Activated CD4-positive, alpha-beta T cell treated with anti-CD3 and anti-CD28 coated beads for 4 hours (primary cell): ENCODE measurements around the gene PTPA.

ENCODE experiments used
- DNase-seq, 2 donors: peaks; one replicate each; pipeline ENCODE4 v3.0.0-alpha.2; 2020

PTPA gene

DNA sequence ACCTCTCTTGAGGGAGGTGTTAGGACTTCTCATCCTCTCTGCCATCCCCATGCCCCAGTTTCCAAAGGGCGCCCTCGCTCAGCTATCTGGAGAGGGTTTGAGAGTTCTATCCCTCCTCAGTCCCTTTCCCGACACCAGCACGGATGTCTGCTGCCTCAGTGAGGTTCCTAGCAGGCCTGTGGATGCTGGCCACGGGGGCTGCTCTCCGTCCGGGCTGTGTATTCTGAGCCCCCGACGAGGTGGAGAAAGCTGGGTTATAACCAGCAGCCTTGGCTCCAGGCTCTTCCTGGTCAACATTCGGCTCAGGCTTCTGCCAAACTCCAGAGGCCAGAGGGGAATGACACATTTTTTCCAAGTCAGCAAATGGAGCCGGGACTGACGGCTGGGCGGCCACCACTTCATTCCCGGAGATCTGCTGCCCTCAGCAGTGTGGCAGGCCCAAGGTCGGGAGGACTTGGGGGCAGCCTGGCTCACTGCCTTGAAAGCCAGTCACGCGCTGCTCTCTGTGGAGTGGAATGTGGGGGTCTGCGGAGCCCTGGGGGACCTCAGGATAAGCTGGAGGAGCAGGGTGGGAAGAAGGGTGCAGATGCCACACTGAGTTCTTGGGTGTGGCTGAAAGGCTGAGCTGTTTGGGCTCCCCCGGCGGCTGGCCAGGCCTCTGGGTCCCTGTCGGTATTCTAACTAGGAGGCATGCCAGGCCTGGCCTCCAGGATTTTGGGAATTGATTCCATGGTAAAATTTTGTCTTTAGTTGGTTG is 27.4 kb downstream of the PTPA start:
- peak in 1 of 2 donors; percentile 7 for DNase-seq

DNA sequence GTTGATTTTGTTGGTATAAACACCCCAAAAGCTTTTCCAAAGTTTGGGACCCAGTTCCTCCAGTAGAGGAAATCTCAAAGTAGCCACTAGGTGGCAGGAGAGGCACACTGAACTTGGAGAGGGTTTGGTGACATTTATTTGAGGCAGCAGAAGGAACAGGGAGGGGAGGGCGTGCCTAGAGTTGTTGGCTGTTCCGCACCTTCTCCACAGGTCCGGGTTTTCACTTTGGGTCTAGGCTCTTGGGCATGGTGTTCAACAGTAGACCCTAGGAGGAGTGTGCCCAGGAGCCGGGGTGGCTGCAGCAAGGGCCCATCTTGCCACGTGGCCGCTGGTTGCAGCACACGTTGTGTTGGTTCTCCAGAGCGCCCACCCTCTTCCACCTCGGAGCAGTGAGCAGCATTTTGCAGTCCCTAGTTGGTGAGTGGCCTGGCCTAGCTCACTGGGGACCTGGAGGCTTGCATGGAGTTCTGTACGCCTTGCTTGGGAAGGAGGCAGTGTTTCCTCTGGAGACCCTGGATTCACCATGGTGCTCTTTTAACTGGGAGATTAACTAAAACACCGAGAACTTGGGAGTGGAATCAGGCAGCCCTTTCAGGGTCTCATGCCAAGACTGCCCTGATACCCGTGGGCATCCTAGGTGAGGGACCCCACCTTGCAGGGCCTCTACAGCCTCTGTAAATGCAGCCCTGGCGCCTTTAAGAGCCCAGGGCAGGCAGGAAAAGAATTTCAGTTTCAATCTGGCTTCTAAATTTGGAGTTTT is 28.2 kb downstream of the PTPA start:
- DNase-seq: peak; percentile 72 to 82

DNA sequence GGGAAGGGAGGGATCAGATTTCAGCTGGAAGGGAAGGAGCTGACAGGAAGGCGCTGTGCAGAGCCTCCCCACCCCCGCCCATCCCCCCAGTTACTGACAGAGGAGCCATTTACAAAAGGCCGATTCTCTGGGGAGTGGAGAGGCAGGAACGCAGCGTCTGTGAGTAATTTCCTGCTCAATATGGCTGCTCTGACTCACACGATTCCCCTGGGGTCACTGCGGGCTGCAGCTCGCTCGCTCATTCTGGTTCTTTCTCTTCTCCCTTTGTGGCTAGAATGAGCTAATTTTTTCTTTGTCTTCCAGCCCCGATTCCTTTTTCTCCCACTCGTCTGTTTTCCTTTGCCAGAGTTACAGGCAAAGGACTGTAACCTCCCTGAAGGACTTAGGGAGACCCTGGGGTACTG is 28.8 kb downstream of the PTPA start:
- peak; percentile 82 to 84 for DNase-seq

DNA sequence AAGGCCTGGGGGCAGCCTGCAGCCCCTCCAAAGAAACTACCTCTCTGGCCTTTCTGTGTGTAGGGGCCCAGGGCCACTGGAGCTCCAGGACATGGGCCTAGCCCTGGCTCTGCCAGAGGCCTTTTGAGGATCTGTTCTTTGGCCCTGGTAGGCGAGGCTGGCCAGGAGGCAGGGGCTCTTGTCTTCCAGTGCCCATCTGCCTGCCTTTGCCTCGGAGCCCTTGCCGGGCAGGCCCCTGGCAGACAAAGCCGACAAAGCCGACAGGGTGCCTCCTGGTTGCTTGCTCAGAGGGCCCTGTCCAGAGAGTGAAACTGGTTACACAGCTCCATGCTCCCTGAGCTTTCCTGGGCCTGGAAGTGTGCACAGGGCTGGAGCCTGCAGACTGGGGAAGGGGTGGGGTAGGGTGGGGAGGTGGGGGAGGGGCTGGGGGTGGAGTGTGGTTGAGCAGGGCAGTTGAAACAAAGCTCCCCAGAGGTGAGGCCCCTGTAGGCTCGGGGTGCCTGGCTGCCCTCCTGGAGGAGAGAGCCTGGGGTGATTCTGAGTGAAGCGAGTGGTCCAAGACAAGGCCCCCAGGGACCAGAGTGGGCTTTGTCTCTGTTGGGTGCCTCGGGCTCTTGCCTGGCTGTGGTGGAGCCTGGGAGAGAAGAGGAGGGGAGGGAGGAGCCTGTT is 29.3 kb downstream of the PTPA start:
- DNase-seq: peak in 1 of 2 donors; percentile 14

DNA sequence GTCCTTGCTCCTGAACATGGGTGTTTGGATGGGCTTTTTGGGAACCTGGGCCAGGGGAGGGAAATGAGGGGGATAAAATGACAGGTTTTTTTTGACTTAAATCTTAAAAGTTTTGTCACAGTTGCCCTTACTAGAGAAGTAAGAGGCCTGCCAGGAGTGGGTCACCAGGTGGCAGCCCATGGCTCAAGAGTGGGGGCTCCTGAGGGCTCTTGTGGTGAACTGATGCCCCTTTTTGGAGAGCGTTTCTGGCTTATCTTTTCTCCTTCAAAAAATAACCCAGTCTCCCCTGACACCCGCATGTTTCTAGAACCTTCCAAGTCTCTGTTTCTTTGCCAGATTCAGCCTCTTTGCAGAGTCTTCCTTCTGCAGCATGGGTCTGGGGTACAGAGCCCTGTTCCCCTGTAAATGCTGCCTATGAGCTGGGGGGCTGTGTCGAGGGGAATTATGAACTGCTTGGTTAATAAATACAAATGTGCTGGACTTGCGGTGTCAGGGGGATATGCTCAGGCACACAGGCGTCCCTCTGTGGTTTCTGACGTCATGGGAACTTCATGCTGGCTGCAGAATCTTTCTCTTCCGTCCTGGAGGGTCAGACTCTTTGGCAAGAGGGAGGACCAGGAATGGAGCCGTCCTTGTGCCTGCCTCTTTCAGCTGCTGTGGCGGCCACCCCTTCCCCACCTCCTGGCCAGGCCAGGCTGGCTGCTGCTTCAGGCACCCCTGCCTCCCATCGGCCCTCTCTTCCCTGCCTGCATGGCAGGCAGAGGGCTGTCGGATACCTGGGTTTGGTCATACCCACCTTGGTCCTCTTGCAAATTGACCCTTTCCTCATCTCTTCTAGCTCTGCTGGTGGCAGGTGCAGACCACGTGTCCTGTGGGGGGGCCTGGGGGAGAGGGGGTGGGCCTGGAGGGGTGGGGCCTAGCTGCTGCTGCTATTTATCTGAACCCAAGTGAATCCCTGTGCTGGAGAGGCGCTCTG is 30.1 kb downstream of the PTPA start:
- DNase-seq: peak in 1 of 2 donors; percentile 10

DNA sequence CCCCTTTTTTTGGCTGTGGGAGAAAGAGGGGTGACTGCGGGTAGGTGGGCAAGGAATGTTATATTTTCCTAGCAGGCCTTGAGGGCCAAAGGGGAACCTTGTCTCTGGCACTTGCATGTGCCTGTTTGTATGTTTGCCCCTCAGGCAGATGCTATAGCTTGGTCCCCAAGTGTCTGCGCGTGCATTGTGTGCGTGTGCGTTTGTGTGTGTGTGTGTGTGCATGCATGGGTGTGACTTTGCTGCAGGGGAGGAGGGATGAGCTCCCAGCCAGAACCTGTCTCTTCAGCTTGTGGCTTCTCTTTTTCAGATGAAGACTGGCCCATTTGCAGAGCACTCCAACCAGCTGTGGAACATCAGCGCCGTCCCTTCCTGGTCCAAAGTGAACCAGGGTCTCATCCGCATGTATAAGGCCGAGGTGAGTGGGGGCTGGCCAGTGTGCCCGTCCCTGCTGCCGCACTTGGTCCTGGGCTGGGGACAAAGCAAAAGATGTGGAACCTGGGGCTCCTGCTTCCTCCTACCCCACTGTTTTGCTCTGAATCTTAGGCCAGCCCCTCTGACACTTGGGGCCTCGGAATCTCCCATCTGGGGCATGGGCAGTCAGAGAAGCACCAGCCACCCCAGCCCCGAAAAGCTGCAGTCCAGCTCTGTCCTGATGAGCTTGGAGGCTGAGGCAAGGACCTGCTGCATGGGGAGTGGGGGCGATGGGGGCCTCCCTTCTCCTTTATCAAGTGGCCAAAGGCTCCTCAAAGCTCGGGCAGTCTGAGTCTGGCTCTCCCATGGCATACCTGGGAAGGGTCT is 31.1 kb downstream of the PTPA start:
- DNase-seq: no peak

DNA sequence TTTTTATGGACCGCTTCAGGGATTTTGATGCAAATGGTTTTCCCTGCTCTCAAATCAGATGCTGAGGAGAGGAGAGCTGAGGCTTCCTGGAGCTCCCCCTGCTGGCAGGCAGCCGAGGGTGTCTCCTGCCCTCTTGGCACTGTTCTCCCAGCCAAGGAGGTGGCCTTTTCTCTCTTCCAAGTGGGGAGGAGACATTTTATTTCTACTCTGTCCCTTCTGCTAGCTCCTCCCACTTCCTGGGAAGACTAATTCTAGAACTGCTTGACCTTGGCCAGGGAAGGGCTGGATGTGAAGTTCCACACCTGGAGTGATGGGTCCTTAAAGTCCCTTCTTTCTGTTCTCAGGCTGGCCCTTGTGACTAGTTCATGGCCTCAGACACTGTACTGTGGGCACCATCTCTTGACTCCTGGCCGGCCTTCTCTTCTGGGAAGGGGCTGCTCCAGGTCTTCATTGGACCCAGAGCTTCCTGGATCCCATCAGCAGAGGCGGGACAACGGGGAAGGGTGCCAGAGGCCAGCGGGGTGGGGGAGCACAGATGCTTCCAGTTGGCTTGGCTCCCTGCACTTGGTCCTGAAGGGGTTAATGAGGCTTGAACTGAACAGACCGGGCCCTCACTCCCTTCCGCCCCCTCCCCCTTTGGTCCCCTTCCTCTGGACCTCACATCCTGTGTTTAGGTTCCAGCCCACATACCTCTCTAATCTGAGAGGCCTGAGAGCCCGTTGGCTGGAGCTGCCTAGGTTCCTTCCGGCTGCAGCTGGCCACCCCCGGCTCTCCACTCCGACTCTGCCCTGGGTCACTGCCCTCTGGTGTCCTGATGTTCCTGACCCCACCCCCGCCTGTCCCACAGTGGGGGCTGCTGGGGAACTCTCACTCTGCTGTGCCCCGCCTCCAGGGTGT is 32.1 kb downstream of the PTPA start:
- DNase-seq: peak; percentile 72 to 75

DNA sequence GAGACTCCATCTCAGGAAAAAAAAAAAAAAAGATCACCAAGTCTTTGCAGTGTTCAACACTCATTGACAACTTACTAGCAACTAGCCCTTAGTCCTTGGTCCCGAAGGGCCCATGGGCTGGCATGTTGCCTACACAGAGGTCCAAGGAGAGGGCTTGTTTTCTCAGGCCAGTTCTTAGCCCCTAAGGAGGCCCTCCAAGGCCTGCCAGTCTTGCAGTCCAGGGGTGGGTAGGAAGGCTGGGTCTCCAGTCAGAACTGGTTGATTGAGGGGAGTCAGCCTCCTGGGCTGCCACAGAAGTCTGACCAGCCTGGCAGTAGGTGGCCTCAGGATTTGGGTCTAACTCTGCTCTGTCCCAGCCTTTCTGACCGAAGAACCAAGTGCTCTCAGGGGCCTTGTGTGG is 34.1 kb downstream of the PTPA start:
- DNase-seq: no peak

DNA sequence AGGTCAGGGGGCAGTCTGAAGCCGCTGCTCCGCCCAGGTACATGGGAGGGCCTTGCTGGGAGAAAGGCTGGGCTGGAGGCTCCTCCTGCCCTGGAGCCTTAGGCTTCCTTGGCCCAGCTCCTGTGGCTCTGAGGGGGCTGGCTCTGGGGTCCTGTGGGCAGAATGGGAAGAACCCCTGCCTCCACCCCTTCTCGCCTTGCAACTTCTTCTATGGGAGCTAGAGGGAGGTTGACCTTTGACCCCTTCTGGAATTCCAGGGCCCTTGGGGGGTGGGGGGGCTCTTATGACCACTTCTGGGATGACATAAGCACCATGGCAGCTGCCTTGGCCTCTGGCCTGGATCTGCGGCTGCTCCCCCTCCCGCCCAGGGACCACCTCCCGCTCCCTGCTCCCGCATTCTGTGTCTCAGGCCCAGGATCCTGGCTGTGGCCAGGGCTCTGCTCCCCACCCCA is 34.7 kb downstream of the PTPA start:
- DNase-seq: no peak

DNA sequence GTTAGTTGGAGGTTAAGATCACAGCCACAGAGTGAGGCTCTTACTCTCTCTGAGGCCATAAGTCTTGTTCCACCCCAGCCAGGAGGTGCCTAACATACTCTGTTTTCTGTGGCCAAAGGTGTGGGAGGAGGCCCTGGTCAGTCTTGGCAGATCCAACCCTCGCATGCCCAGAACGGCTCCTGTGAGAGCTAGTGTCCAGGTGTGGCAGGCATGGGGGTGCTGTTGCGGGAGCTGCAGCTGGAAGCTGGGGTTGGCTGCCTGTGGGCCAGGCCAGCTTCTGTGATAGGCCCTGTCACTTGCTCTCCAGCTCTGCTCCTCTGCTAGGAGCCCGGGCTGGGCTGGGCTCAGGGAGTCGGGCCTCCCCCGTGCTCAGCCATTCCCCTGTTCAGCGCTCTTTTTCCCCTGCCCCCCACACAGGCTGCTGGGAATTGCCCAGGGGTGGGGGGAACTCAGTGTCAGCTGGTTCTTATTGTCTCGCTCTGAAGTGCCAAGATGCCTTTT is 35.3 kb downstream of the PTPA start:
- no peak for DNase-seq

DNA sequence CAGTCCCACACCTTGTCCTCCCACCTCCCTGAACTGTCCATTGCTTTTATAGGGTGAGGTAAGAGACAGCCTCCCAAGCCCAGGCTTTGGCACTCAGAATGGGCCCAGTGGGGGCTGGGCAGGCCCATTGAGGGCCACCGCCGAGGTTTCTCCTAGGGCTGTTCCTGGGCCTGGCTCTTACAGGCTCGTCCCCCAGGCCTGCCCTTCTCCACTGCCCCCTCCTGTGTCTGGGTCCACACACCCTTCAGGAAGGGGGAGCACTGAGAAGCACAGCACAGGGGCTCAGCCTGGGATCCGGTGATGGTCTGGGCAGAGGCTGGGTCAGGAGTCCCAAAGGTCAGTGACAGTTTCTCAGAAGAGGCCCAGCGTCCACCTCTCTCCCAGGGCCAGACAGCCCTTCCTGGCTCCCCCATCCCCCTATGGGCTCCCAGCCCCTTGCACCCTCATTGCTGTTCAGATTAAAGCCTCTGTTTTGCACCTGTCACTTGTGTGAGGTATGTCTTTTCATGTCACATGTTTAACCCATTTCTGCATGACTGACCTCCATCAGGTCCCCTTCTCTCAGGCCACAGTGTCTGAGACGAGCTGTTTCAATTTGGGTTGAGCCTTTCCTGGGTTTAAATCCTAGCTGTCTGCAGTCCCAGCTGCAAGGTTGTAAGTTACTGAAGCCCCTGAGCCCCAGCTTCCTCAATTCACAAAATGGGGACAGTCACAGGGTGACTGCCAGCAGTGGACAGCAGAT is 37.4 kb downstream of the PTPA start:
- DNase-seq: no peak

DNA sequence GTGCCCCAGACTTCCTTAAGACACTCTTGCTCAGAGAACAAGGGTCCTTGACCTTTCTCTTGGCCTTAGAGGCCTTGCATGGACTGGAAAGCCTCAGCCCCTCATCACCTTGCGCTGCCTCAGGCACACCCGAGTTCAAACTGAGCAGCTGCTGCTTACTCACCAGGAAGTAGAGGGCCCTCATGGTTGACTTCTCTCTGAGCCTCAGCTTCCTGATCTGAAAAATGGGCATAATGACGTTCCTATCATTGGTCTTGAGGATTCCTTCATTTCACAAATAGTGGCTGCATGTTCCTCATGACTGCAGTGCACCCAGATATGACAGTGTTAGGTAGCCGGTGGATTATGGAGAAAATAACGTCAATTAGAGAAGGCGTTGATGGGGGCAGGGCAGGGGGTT is 38.2 kb downstream of the PTPA start:
- no peak for DNase-seq

DNA sequence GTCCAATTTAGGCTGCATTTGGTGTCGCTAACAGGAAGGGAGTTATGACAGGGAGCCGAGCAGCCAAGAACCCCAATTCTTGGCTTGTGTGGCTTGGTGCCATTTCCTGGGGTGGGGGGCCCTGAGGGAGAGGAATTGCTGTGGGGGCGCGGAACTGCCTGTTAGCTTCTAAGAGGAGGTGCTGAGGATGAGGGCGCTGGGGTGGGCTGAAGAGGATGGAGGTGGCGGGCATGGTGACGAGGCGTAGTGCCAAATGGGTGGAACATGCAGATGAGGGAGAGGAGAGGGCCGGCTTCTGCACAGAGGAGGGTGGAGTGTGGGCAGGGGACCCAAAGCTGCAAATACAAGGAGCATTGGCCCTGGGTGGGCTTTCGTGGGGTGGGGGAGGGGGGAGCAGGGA is 38.9 kb downstream of the PTPA start:
- no peak for DNase-seq

DNA sequence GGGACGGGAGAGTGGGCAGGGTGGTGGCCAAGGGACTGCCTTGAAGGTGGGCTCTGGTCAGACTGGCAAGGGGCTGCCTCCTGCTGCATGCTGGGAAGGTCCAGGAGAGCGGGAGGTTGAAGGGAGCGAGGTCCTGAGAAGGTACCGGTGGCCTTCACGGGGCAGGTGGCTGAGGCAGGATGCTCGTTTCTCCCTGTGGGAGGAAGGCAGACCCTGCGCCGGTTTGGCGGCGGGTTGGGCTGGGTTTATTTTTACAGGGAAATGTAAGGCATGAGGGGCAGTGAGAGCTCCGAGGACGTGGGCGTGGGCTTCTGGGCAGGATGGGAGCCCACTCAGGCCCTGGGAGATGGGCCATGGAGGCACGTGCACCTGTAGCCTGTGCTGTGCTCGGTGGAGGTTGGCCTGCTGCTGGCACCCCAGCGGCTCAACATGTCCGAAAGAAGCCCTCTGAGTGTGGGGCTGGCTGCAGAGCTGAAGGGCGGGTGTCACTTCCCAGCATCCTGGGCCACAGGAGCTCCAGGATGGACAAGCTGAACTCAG is 39.5 kb downstream of the PTPA start:
- no peak for DNase-seq

DNA sequence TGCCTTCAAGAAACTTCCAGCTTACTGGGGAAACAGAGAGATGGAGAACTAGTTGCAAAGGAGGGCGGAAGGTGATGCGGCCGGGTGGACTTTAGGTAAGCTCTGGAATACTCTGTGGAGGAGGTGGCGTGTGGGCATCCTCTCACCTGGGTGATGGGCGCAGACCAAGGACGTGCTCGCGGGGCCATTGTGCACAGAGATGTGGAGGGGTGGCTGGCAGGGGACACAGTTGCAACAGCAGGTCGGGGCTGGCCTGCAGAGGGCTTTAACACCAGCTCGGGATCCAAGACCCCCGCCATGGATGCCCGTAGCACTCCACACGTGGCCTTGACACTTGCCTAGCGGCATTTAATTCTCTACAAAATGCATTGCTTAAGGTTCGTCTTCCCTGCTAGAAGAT is 40.3 kb downstream of the PTPA start:
- no peak for DNase-seq

DNA sequence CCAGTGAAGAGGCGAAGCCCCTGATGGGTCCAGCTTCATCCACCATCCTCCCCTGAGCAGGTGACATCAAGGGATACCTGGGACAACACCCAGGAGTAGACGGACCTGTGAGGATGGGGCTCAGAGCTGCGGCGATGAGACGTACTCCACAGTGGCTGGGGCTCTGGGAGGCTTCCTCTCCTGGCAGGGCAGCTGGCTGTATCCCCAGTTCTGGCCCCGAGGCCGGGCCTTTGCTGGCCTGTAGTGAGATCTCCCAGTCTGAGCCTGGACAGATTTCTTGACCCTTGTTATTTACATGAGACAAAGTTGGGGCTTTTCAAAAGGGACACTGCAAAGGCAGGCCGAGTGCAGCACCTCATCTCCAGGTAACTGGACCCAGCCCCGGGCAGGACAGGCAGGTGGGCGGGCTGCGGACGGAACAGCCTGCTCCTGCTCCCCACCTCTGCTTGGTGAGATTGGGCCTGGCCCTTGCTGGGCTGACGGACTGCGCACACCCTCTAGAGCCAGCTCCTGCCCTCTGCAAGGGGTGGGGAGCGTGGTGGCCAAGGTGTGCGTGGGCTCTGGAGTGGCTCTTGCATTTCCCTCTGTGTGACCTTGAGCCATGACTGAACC is 43.8 kb downstream of the PTPA start:
- DNase-seq: no peak

DNA sequence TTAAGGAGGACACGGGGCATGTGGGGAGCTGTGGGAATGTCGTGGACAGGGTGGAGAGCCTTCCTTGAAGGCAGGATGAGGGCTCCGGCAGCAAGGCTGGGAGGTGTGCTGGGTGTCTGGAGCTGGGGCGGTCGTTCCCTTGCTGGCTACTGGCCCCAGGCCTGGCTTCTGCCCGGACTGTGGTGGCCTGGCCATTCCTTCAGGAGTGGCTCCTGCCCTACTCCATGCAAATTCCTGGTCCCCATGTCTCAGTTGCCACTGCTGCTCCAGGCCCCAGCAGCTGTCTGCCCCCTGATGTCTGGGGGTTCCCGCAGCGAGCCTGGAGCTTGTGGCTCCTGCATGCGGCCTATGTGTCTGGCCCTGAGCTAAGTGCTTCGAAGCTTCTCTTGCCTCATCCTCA is 44.9 kb downstream of the PTPA start:
- DNase-seq: no peak

DNA sequence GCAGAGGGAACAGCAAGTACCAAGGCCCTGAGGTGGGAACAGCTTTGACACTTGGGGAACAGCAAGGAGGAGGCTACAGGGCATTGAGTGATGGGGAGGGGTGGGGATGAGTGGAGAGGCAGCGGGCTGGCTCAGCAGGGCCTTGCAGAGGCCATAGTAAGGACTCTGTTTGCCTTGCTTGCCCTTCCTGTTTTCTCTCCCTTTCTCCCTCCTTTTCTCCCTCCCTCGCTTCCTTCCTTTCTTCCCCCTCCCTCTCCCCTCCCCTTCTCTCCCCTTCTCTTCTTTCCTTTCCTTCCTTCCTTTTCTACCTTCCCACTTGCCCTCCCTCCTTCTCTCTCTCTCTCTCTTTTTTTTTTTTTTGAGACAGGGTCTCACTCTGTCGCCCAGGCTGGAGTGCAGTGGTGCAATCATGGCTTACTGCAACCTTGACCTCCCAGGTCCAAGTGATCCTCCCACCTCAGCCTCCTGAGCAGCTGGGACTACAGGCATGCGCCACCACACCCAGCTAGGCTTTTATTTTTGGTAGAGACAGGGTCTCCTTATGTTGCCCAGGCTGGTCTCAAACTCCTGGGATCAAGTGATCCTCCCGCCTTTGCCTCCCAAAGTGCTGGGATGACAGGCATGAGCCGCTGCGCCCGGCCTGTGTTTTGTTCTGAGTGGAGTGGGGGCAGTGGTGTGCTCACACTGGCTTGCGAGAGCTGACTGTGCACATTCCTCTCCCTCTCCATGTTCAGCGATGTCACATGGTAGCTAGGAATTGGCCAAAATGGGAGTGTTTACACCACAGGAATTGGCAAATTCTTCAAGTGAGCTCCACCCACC is 49.7 kb downstream of the PTPA start:
- DNase-seq: no peak
